Measurements from ENCODE around the gene APOD. TPM values are rescaled to one million over a fixed set of nuclear protein-coding genes. Genes with fewer than 3 reads are reported as not detected.
"Not testable (repeated sequence)": the region's sequence is repeated elsewhere in the genome, so short reads cannot be mapped to it uniquely, and the experiment has no call there.

The APOD gene
- polyA plus RNA-seq (ENCODE audit: insufficient read length in 4 of 4), result 1 to 10 TPM; 2.6 to 9.3 (median 8.3) TPM

DNA sequence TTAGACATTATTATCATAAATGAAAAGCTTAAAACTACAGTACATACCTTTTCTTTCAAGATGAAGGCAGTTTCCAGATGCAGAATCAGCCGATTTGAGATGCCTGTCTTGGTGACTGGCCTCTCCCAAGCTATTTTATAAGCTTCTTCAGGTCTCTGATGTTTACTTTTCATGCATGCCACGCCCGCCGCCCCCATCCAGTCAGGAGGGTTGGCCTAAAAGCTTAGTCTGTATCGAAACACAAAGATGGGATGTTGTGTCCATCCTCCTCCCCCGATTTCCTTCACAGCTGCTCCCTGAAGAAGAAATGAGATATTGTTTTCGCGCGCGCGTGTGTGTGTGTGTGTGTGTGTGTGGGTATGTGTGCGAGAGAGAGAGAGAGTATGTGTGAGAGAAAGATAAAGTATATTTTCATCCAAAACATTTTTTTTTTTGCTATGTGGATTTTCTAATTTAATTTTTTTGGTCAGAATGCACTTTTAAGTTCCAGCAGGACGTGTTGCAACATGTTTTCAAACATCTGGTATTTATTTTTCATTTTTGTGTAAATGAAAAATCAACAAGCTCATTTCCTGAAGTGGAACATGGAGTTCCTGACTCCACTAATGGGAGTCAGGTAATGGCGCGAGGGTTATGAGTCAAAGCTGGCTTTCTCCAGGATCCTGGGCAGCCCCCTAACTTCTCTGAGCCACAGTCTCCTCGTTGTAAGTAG is at the start of gene APOD:
APOD (minus strand) TSS at position 110 of the 712 bp plus-strand sequence. CDS start 4,479 bp downstream, outside the sequence.
- peak in 1 of 4 donors; percentile 14 for DNase-seq (ENCODE audit: low read depth in 4 of 4, low spot score in 3 of 4)

DNA sequence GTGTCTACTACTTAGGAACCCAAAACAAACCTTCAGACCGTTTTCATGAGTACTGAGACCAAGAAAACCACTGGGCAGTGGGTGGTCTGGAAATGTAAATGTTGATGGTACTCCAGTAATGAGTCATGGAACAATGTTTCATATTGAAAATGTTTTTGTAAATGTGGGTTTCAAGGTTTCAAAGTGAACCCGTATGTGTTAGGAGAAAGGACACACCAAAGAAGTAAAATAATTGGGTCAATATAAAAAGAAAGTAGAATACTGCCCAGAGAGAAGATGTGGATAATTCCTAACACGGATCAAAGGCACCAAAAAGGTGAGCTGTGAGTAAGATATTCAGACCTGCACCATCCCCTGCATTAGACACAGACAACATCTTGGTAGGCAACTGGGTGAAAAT is 49.6 kb upstream of the APOD start:
- DNase-seq (ENCODE audit: low read depth in 4 of 4, low spot score in 3 of 4), result not testable (repeated sequence)

DNA sequence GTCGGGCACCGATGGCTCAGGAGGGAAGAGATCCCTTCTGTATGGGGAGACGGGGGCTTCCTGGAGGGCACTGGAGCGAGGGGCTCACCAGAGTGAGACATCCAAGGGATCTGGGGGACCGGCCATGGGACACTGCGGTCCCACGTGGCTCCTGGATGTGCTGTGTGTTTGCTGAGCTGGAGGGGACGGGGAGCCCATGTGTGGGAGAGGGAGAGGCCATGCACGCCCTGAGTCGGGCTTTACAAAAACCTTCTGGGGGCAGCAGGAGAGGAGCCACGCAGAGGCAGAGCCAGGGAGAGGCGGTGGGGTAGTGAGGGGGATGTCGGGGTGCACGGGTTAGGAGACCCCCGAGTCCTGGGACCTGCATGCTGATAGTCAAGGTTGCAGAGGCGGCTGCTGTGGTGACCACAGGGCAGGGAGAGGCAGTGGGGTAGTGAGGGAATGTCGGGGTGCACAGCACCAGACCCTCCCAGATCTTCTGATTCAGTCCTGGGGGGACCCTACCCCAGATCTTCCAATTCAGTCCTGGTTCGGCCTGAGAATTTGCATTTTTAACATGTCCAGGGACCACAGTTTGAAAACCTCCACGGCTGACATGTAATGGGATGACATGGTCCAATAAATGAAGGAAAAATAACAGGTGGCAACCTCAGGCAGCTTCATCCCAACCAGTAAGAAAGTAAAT is 48.9 kb upstream of the APOD start:
- DNase-seq (ENCODE audit: low read depth in 4 of 4, low spot score in 3 of 4), result not testable (repeated sequence)

DNA sequence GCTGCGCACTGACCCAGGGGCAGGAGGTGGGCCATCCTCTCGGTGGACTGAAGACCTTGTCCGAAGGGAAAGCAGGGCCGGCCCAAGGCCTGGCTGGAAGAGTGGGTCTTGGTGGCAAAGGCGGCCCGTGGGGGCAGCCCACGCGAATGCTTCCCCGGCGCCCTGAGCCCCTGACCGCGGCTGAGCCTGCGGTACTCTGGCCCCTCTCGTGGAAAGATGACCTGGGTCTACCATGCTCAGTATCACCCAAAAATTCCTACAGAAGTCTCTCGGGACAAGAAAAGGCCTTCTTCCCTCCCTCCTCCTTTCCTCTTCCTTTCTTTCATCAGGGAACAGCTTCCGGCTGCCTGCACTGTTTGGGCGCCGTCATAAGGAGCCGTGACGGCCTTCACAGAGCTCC is 48.3 kb upstream of the APOD start:
- DNase-seq (ENCODE audit: low read depth in 4 of 4, low spot score in 3 of 4), result not testable (repeated sequence)

DNA sequence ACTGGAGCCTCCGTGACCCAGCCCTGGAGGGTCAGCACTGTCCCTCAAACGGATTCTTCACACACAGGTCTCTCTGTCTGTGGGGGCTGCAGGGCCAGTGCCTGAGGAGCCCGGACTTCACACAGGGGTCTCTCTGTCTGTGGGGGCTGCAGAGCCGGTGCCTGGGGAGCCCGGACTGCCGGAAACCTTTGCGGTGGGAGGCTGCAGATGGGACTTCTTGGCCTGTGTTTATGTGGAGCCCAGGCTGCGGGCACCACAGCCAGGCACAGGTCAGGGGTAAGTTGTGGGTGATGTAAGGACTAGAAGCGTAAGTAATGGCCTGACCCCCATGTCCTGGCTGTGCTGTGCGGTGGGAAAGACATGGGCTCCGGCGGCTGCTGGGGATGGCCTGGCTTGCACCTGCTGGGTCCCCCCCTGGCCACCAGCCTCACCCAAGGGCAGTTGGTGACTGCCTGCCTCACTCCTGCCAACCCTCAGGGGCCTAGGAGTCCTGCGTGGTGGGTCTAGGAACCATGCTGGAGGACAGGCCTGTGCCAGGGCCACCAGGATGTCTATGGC is 47.3 kb upstream of the APOD start:
- not testable (repeated sequence) for DNase-seq (ENCODE audit: low read depth in 4 of 4, low spot score in 3 of 4)

DNA sequence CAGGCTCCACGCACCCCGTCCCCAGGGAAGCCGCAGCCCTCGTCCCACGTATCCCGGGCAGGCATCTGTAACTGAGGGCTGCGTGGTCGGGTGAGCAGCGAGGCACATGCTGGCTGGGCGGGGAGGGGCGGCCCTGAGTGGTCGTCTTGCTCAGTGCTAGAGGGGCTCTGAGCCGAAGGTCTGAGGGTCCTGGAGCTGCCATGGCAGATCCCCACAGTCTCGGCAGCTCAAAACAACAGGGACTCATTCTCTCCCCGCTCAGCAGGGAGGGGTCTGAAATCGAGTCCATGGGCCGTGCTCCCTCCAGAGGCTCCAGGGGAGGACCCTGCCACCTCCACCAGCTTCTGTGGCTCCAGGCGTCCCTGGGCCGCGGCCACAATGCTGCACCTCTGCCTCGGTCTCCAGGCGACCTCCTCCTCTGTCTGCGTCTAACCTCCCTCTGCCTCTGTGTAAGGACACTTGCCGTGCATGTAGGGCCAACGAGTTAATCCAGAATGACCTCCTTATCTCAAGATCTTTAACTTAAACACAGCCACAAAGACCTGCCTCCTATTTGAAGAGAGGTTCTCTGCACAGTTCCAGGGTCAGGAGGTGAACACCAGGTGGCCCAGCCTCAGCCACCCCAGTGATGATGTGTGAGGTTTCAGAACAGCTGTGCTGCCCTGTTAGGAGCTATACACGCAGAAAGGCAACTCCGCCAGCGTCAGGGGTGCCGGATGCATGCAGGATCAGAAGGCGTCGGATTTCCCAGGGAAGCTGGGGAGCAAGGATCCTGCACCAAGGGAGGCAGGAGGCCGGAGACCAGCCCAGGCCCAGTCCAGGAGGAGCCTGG is 46.6 kb upstream of the APOD start:
- not testable (repeated sequence) for DNase-seq (ENCODE audit: low read depth in 4 of 4, low spot score in 3 of 4)

DNA sequence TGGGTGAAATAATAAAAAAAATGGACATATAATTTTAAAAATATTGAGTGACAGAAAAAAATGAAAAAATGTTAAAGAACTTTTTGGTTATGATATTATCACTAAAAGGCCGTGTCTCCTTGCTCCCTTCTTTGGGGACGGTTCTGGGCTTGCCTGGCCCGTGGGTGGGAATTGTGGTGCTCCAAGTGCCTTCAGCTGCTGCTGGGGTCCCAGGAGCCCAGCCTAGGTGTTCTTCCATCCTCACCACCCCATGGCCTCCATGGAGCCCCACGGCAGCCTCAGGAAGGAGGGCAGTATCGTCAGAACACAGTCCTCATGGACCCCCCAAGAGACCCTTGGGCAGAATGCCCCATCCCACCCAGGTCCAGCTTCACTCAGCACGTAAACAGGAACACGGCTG is 45.9 kb upstream of the APOD start:
- not testable (repeated sequence) for DNase-seq (ENCODE audit: low read depth in 4 of 4, low spot score in 3 of 4)

DNA sequence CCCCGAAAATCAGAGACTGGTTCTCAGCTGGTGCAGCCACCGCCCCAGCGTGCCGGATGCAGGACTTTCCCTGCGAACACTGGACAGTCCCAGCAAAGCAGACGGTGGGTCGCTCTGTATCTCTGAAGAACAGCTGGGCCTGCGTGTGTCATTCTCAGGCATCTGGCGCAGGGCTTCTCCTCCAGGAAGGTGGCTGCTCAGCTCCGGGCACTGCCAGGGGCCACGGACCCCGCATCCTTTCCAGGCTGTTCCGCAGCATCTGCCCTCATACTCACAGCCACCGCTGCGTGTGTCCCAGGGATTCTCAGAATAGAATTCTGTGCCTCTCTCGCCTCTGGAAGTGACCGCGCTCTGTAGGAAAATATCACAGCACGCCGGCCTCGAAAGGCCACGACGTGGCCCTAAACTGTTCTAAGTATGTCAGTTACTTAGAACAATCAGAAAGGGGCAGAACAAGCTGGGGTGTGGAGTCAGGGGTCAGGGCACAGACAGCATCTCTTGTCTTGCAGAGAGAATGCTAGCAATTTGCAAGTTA is 44.7 kb upstream of the APOD start:
- not testable (repeated sequence) for DNase-seq (ENCODE audit: low read depth in 4 of 4, low spot score in 3 of 4)

DNA sequence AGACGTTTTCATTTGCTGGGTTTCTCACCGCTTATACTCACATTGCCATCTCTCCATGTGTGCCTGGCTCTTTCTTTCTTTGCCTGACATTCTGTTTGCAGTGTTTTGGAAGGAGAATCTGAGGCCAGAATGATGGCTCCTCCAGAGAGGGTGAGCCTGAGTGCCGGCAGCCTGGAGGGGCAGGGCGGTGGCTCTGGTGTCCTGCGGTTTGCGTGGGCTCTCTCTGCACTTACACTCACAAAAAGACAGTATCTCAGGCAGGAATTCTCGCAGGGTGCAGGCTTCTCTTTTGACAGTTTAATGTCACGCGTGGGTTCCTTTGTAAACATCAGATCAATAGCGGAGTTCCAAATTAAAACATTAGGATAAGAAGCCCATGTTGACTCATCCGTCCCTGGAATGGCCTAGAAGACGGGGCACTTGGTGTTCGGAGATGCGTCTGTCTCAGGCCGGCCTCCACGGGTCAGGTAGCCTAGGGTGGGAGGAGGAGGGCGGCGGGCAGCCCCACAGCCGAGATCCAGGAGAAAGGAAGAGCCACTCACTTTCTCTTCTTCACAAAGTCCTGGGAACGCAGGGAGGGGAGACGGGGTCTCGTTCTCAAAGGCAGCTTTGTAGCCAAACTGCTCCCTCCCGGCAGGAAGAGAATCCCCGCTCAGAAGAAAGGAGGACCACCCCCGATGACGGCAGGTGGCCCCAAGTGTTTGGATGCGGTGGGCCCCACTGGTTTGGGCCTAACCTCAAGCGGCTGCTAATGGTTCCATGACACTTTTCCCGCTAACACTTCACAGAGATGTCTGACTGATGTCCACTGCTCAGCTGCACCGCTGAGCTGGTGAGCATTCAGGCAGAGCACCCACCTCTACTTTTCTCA is 44.0 kb upstream of the APOD start:
- DNase-seq (ENCODE audit: low read depth in 4 of 4, low spot score in 3 of 4), result not testable (repeated sequence)

DNA sequence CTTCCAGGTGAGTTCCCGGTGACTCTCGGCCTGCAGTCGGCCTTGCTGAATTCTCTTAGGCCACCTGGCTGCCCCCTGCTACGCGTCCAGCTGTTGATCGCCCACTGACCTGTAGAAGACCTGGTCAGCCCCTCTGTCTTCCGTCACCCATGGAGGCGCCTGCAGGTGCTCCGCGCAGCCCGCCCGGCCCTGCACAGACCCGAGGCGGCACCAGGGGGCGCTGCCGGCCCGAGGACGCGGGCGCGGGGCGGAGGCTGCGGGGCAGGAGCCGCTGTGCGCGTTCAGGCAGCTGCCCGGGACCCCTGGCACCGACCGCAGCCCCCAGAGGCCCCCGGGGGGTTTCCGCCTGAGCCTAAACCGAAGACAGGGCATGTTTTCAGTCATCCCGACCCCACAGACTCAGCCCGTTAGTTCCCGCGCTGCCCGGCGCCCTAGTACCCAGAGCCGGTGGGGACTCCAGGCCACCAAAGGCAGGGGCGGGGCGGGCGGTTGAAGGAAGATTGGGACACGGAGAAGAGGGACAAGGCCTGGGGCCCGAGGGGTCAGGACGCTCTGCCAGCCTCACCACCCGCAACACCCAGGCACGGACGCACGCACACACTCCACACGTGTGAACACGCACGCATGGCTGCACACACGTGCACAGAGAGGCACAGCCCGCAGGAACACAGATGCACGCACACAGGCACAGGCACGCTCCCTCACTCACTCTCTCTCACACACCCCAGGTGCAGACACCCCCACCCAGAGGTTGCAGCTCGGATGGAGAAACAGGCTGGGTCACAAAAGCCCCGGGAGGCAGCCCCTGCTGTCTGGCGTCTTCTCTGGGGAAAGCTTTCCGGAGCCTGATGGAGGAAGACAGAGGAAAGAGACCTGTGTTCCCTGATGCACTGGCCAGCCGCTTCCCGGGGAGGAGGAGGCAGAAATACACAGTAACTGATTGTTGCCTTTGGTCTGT is 41.1 kb upstream of the APOD start:
- DNase-seq (ENCODE audit: low read depth in 4 of 4, low spot score in 3 of 4), result not testable (repeated sequence)

DNA sequence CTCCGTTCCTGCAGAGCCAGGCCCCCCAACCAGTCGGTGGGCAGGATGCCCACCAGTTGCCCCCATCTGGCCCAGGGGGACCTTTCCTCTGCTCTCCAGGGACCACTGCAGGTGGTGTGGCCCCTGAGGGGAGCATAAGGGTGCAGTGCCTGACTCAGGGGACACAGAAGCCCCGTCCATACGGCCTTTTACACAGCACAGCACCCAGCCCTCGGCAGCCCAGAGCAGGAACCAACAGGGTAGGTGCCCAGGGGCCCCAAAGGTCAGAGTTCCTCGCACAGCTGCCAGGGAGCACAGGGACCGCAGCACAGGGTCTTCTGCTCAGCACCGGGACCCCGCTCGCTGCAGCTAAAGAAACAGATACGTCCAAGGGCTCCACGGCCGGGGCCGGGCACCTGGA is 40.4 kb upstream of the APOD start:
- not testable (repeated sequence) for DNase-seq (ENCODE audit: low read depth in 4 of 4, low spot score in 3 of 4)

DNA sequence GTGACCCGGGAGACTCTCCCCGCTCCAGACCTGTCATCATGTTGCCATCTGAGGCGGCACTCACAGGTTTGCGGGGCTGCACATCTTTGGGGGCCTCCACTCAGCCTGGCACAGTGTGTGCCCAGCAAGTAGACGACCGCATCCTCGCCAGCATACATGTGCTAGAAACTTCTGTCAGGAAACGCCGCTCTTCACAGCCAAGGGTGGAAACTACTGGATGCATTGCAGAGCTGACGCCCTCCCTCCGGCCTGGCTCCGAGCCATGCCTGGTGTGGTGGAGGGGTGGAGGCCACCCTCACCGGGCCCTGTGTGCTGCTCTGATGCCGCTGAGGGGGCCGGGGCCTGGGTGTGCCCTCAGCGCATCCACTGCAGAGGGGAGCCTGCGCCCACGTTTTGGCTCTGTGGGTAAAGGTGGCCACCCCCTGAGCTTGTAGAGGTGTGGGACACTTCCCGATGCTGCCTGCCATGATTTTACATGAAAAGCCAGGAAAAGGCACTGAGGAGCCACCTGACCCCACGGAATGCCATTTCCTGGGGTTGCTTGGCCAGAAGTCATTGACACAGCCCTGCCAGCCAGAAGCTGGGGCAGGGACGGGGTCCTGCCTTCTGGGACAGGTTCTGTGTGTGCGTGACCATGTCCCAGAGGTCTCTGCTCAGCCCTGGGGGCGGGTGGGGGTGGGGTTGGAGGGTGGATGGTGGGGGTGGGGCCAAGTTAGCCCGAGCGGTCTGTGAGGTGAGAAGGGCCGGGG is 39.7 kb upstream of the APOD start:
- DNase-seq (ENCODE audit: low read depth in 4 of 4, low spot score in 3 of 4), result not testable (repeated sequence)

DNA sequence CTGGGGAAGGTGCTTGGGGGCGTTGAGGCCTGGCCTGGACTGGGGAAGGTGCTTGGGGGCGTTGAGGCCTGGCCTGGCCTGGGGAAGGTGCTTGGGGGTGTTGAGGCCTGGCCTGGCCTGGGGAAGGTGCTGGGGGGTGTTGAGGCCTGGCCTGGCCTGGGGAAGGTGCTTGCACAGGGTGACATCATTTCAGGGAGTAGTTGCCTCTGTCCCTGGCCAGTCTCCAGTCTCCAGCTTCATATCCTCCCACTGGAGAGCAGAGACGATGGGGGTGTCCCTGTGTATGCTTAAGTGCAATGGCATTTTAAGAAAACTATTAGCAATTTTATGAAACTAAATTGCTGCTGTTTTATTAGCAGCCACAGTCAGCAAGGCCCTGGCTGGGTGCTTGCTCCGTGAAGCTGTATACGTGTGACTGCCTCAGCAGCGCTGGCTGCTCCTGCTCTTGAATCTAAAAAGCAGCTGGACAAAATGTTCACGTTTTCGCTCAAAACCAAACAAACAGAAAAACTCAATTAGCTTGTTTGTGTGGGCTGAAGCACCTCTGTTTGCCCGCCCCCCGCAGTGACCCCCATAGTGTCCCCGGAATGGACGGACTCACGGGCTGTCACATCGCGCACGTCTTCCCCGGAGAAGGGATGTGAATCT is 38.9 kb upstream of the APOD start:
- DNase-seq (ENCODE audit: low read depth in 4 of 4, low spot score in 3 of 4), result not testable (repeated sequence)

DNA sequence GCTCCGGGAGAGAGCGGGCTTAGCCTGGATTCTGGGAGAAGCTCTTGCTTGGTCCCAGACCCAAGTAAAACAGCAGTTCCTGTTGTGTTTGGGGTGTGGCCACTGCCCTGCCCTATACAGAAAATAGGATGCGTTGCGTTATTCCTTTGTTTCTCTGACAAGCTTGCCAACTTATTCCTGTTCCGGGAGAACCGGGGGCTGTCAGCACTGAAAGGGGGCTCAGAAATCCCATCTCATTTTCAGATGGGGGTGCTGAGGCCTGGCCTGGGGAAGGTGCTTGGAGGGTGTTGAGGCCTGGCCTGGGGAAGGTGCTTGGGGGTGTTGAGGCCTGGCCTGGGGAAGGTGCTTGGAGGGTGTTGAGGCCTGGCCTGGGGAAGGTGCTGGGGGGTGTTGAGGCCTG is 38.3 kb upstream of the APOD start:
- not testable (repeated sequence) for DNase-seq (ENCODE audit: low read depth in 4 of 4, low spot score in 3 of 4)

DNA sequence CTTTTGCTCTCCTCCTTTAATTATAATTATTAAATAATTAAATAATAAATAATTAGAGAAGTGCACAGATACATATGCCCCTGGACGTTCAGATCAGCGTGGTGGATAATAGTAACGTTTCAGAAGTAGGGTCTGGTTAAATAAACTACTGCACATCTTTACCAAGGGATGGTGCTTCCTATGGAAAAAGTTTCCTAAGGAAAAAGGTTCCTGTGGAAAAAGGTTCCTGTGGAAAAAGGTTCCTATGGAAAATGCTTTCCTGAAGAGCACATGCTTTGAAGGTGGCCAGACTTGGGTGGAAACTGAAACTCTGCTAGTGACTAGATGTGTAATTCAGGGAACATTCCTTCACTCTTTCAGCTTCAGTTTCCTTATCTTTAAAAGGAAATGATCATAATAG is 37.4 kb upstream of the APOD start:
- DNase-seq (ENCODE audit: low read depth in 4 of 4, low spot score in 3 of 4), result not testable (repeated sequence)

DNA sequence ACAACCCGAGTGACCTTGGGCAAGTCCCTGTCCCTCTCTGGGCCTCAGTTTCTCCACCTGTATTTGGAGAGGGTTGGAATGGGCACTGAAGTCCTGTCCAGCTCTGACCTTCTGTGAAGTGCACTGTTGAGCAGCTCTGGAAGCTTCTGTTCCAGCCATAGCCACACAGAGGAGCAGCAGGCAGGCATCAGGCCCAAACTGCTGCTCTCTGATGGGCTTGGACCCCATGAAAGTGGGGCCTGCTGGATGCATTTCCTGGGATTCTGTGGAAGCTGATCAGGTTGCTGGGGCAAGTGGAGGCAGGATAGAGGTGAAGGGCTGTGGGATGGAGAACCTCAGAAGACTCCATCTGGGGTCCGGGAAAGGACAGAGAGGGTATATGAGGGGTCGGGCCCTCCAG is 36.7 kb upstream of the APOD start:
- not testable (repeated sequence) for DNase-seq (ENCODE audit: low read depth in 4 of 4, low spot score in 3 of 4)
